A375 (cell line): ENCODE data around the gene KAT8. TPM values are rescaled to one million over a fixed set of nuclear protein-coding genes. Genes with fewer than 3 reads are reported as not detected.

Source experiments
- small RNA-seq: library from RNA; depleted of rRNA; stranded (forward); fragments of <200 nt; gene quantifications from one replicate; pipeline ENCODE3, GENCODE V24; 2014
- total RNA-seq: library from RNA; depleted of rRNA; stranded (reverse); fragments of >200 nt; shearing (Covaris generic); gene quantifications from 2 replicates; pipeline ENCODE4 v1.2.3, GENCODE V29; 2014; rRNA removed

KAT8 gene
- total RNA-seq = 40.7 and 59.5 TPM in 2 replicates

DNA sequence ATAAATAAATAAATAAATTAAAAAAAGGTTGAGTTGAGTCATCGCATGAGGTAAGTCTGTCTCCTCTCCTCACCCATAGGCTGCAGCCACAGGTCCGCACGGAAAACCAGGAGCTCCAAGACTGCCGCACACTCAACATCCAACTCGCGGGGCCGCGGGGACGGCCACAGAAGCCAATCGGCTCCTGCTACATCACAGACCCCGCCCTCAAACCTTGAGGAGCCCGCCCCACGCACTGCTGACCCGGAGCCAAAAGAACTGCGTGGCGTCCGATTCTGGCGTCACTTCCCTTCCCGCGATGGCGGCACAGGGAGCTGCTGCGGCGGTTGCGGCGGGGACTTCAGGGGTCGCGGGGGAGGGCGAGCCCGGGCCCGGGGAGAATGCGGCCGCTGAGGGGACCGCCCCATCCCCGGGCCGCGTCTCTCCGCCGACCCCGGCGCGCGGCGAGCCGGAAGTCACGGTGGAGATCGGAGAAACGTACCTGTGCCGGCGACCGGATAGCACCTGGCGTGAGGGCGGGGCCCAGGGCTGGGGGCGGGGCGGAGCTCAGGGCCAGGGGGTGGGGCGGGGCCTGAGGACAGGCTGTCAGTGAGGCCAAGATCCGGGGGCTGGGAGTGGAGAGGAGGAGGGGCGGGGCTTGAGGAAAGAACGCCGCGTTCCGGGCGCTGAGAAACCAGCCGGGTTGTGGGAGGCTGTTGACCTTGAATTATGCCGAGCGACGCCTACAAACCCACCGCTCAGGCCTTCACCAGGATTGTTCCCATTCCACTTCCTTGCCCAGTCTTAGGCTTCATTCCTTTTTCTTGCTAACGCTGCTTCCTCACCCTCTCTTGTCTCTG is at the start of gene KAT8:
KAT8 (plus strand) TSS at position 281 of the 839 bp plus-strand sequence; CDS start at position 299, 18 bp downstream.

DNA sequence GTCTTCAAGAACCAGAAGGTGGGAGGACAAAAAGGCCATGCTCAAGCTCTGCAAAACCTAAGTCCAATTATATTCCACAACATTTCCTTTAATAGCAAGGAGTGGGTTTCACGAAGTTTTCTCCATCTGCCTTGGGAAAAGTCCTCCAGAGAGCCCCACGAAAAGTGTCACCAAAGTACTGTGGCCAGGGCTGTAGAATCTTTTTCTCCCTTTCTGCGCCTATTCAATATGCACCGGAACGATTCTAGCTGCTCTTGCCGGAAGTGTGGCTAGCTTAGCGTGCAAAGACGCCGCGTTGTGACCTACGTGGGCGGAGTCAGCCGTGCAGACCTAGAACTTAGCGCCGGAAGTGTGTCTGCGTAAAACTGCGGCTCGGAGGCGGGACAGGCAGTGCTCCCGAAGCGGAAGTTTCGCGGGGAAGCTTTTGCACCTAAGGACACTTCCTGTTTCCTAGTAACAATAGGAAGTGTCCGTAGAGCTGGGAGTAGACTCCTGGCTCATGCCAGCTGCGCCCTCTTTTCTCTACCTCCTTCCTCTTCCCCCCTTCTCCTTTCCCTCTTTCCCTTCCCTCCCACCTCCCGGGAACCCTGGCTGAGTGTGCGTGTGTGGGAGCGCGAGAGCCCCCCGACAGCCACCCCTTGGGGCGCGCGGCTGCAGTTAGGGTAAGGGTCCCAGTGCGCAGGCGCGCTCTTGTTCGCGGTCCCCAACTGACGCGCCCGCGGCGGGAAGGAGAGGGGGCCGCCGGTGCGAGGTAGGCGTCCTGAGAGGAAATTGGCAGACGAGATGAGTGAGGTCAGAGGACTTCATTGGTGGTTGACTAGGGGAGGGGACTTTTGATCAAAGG is 43.3 kb upstream of the KAT8 start, which contains the start of the genes ZNF646 and ZNF668:
ZNF646 (plus strand) TSS at position 453 of the 844 bp plus-strand sequence. CDS start 1,903 bp downstream, outside the sequence.
ZNF668 (minus strand) TSS at position 271 of the 844 bp plus-strand sequence. CDS start 9,781 bp downstream, outside the sequence.

GRCh38 chr16:31088459-31089183 is 28.8 kb upstream of the KAT8 start, which contains the start of gene PRSS53:
TSS of gene PRSS53 (minus strand) at chr16:31088943. CDS start at chr16:31088809, 134 bp downstream.

DNA sequence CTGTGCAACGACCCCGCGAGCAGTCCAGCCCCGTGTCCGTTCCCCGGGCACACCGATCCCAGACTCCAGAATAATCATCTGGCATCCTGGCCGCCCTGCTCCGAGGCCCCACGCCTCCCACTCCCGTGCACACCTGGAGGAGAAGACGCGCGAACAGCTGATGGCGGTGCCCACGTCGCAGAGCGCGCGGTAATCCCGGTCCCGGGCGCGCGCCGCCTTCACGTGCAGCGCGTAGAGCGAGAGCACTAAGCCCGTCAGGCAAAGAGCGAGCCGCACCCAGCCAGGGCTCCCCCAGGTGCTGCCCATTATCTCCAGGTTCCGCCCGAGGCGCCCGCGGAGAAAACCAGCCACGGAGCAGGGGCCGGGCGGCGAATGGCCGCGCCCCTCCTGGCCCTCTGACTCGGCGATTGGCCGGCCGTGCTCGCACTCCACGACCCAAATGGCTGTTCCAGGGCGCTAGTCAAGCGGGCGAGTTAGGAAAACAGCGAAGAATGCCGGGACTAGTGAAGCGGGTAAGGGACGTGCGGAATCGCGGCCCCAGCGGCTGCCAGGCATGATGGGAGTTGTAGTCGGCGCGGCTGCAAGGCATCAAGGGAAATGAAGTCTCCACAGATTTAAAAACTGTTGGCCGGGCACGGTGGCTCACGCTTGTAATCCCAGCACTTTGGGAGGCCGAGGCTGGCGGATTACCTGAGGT is 22.9 kb upstream of the KAT8 start, which contains the start of gene VKORC1:
VKORC1 (minus strand) TSS at position 374 of the 697 bp plus-strand sequence; CDS start at position 306, 68 bp downstream.

GRCh38 chr16:31108035-31108793 is 9.2 kb upstream of the KAT8 start, which contains the start of gene BCKDK:
TSS of gene BCKDK (plus strand) at chr16:31108386. CDS start at chr16:31109224, 838 bp downstream.

DNA sequence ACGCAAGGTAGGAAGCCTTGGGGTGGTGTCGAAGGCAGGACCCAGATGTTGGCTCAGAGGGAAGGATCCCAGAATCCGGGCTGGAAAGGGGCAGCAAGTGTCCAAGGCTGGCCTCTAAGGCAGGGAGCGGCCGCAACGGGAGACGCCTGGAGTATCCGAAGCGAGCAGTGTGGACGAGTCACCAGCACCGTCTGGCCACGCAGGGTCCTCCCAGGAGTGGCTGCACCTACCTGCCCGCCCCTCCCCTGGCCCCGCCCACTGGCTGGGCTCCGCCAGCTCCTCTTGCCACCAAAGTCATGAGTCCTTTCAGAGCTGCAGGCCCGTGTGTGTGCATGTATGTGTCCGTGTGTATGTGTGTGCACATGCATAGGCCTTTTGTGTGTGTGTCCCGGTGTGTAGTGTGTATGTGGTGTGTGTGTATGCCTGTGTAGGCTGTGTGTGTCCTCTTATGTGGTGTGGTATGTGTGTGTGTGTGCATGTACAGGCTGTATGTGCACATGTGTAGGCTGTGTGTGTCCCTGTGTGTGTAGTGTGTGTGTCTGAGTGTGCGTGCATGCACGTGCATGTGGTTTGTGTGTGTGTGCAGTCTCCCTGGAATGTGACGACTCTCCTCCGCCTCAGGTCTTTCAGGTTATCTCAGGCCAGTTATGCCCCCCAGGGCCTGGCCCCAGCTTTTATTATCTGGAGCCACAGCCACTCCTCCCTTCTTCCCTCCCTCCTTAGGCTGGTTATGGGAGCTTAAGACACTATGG is 18.2 kb downstream of the KAT8 start, which contains the start of gene PRSS8:
PRSS8 (minus strand) TSS at position 193 of the 752 bp plus-strand sequence. CDS start 229 bp downstream, outside the sequence.

GRCh38 chr16:31149894-31150890 is 32.7 kb downstream of the KAT8 start, which contains the start of gene PRSS36:
TSS of gene PRSS36 (minus strand) at chr16:31150066. CDS start at chr16:31150035, 31 bp downstream.

GRCh38 chr16:31179747-31180459 is 62.4 kb downstream of the KAT8 start, which contains the start of gene FUS:
TSS of gene FUS (plus strand) at chr16:31180139. CDS start at chr16:31180215, 76 bp downstream.

Small RNA genes within 50 kb of the gene (small RNA-seq; reads per million reads assigned to genes)
- not detected for gene AC009088.4
- not detected for gene NDUFA3P6

Other genes starting within 250 kb of the KAT8 start
- gene BCL7C, start 223.6 kb upstream of the KAT8 start, total RNA-seq = 57.4 and 71.4 TPM in 2 replicates
- gene CTF1, start 221.1 kb upstream of the KAT8 start, total RNA-seq = not detected in 2 replicates
- 32.0 and 35.8 TPM in 2 replicates for gene FBXL19, start 194.1 kb upstream of the KAT8 start, total RNA-seq
- 19.8 and 21.6 TPM in 2 replicates for gene ORAI3, start 168.6 kb upstream of the KAT8 start, total RNA-seq
- 9.8 and 12.9 TPM in 2 replicates for gene SETD1A, start 159.9 kb upstream of the KAT8 start, total RNA-seq
- gene HSD3B7, start 132.5 kb upstream of the KAT8 start, total RNA-seq = 2.2 and 2.4 TPM in 2 replicates
- 0.98 TPM in 1 of 2 replicates, not detected in the other for gene STX1B, start 107.0 kb upstream of the KAT8 start, total RNA-seq
- 23.6 and 25.5 TPM in 2 replicates for gene STX4, start 84.1 kb upstream of the KAT8 start, total RNA-seq
- 18.1 and 22.6 TPM in 2 replicates for gene ZNF668, start 43.4 kb upstream of the KAT8 start, total RNA-seq
- 18.1 and 18.4 TPM in 2 replicates for gene ZNF646, start 43.2 kb upstream of the KAT8 start, total RNA-seq
- 3.6 and 6.6 TPM in 2 replicates for gene PRSS53, start 28.7 kb upstream of the KAT8 start, total RNA-seq
- gene VKORC1, start 22.9 kb upstream of the KAT8 start, total RNA-seq = 141 and 193 TPM in 2 replicates
- 39.1 and 49.7 TPM in 2 replicates for gene BCKDK, start 9.3 kb upstream of the KAT8 start, total RNA-seq
- gene PRSS8, start 18.1 kb downstream of the KAT8 start, total RNA-seq = not detected in 2 replicates
- 0.98 TPM in 1 of 2 replicates, not detected in the other for gene PRSS36, start 32.4 kb downstream of the KAT8 start, total RNA-seq
- gene FUS, start 62.5 kb downstream of the KAT8 start, total RNA-seq = 62.7 and 76.7 TPM in 2 replicates
- not detected in 2 replicates for gene PYCARD, start 85.1 kb downstream of the KAT8 start, total RNA-seq
- gene TRIM72, start 96.5 kb downstream of the KAT8 start, total RNA-seq = not detected in 2 replicates
- not detected in 2 replicates for gene PYDC1, start 99.5 kb downstream of the KAT8 start, total RNA-seq
- 0.37 TPM in 1 of 2 replicates, not detected in the other for gene ITGAM, start 142.3 kb downstream of the KAT8 start, total RNA-seq
- gene ITGAX, start 237.5 kb downstream of the KAT8 start, total RNA-seq = 2.4 and 3.4 TPM in 2 replicates